Activated T-helper 2 cell treated with anti-CD3 and anti-CD28 coated beads, Interferon-gamma antibody, Interleukin-2, Interleukin-4, amounts not matched to agents 10 μg/mL and 5 μg/mL and 100 μg/mL, durations not matched to agents 14 hours and 24 hours and 36 hours (primary cell): Measurements from ENCODE around the gene XPNPEP2. TPM values are rescaled to one million over a fixed set of nuclear protein-coding genes. Genes with fewer than 3 reads are reported as not detected.

Experiments
- DNase-seq: peaks from one replicate; pipeline ENCODE4 v3.0.0; 2021; ENCODE audit warnings: low spot score
- H3K27ac Mint-ChIP-seq: one replicate; pipeline ENCODE4 v1.8.0; 2021; ENCODE audit warnings: mixed read lengths
- H3K27me3 Mint-ChIP-seq: one replicate; pipeline ENCODE4 v1.8.0; 2021; ENCODE audit warnings: low read depth, mixed read lengths
- H3K36me3 Mint-ChIP-seq: one replicate; pipeline ENCODE4 v1.8.0; 2021; ENCODE audit warnings: low read depth, mixed read lengths
- H3K4me1 Mint-ChIP-seq: one replicate; pipeline ENCODE4 v1.8.0; 2021; ENCODE audit warnings: low read depth, mixed read lengths
- H3K4me3 Mint-ChIP-seq: one replicate; pipeline ENCODE4 v1.8.0; 2021; ENCODE audit warnings: low read depth, mild to moderate bottlenecking, moderate library complexity, mixed read lengths
- H3K9me3 Mint-ChIP-seq: one replicate; pipeline ENCODE4 v1.8.0; 2021; ENCODE audit warnings: mixed read lengths
- intact Hi-C: fragments of 100-400 bp; cut with micrococcal nuclease; formaldehyde crosslinking; loops from one replicate; pipeline ENCODE4 v1.15.1; 2023
- total RNA-seq: library from RNA; stranded (reverse); gene quantifications from 2 replicates; pipeline ENCODE4 v1.2.3, GENCODE V29; 2022

Gene XPNPEP2
- total RNA-seq, 1 donor from 2014 or later = 0.16 TPM

DNA sequence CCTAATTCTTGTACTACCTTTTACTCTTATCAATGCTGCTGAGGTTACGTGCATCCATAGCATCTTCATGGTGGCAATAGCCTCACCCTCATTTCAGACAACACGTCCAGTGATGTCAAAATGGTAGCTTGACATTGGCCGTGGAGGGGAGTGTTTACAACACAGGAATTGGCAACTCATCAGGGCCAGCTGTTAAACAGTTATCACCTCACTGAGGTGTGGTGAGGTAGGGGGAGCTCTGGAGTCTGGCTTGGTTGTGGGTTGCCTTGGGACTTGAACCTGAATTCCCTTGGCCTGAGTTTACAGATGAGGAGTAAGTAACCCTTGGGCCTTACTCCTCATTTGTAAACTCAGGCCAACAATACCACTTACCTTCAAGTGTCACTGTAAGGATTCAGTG is 51.4 kb downstream of the XPNPEP2 start:
- DNase-seq = no peak
- Mint-ChIP-seq H3K4me3 (no peak overlapping the region), H3K27ac (no peak overlapping the region), H3K4me1 (peaks cover 20% of the 10 kb centered on the region), H3K36me3 (peaks cover 47% of the 10 kb centered on the region), H3K9me3 (no peaks in the 10 kb centered on the region), H3K27me3 (no peaks in the 10 kb centered on the region)
- intact Hi-C loops = no loop called here

- Mint-ChIP-seq H3K4me1 (peaks cover 14% of the 10 kb centered on the region), H3K27me3 (no peaks in the 10 kb centered on the region), H3K9me3 (no peaks in the 10 kb centered on the region), H3K36me3 (peaks cover 41% of the 10 kb centered on the region), H3K27ac (no peak overlapping the region), H3K4me3 (no peak overlapping the region)
- intact Hi-C loops = no loop called here
- no peak for DNase-seq
Observed at GRCh38 chrX:129790808-129791207, 52.0 kb downstream of the XPNPEP2 start.

- intact Hi-C loops = no loop called here
- H3K27ac Mint-ChIP-seq = no peak overlapping the region
- H3K27me3 Mint-ChIP-seq = no peaks in the 10 kb centered on the region
- no peak overlapping the region for H3K4me3 Mint-ChIP-seq
- DNase-seq = no peak
- H3K9me3 Mint-ChIP-seq = no peaks in the 10 kb centered on the region
- H3K4me1 Mint-ChIP-seq = peaks cover 10% of the 10 kb centered on the region
- peaks cover 40% of the 10 kb centered on the region for H3K36me3 Mint-ChIP-seq
Observed at GRCh38 chrX:129791336-129791735, 52.6 kb downstream of the XPNPEP2 start.

DNA sequence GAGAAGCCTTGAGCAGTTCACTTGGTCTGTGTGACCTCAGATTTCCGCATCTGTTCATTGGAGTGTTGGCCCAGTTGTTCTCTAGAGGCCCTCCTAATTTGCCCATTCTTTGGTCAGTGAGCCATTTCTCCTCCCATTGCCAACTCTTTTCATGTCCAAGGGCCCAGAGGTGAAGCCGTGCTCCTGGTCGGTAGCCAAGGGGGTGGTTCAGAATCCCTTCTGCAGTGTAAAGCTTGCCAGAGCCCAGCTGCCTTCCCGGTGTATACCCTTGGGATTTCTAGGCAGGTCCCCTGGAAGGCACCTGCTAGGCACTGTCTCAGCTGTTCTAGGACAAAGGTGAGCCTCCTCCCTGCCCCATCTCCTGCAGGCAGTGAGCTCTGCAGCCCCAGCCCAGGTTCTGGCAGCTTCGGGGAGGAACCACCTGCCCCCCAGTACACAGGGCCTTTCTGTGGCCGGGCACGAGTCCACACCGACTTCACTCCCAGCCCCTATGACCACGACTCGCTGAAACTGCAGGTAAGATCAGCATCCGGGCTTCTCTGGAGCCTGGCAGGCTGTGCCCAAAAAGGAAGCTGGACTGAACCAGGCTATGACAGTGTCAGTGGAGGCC is 53.3 kb downstream of the XPNPEP2 start:
- no peak for DNase-seq
- no peaks in the 10 kb centered on the region for H3K9me3 Mint-ChIP-seq
- H3K27me3 Mint-ChIP-seq = no peaks in the 10 kb centered on the region
- no peak overlapping the region for H3K27ac Mint-ChIP-seq
- H3K4me1 Mint-ChIP-seq = peaks cover 8% of the 10 kb centered on the region
- H3K36me3 Mint-ChIP-seq = peaks cover 41% of the 10 kb centered on the region
- intact Hi-C loops = no loop called here
- H3K4me3 Mint-ChIP-seq = no peak overlapping the region

GRCh38 chrX:129792586-129793291 is 54.0 kb downstream of the XPNPEP2 start:
- peaks cover 2% of the 10 kb centered on the region for H3K4me1 Mint-ChIP-seq
- no peak overlapping the region for H3K27ac Mint-ChIP-seq
- no peak overlapping the region for H3K4me3 Mint-ChIP-seq
- no peaks in the 10 kb centered on the region for H3K9me3 Mint-ChIP-seq
- peaks cover 38% of the 10 kb centered on the region for H3K36me3 Mint-ChIP-seq
- DNase-seq = no peak
- intact Hi-C loops = no loop called here
- H3K27me3 Mint-ChIP-seq = no peaks in the 10 kb centered on the region

DNA sequence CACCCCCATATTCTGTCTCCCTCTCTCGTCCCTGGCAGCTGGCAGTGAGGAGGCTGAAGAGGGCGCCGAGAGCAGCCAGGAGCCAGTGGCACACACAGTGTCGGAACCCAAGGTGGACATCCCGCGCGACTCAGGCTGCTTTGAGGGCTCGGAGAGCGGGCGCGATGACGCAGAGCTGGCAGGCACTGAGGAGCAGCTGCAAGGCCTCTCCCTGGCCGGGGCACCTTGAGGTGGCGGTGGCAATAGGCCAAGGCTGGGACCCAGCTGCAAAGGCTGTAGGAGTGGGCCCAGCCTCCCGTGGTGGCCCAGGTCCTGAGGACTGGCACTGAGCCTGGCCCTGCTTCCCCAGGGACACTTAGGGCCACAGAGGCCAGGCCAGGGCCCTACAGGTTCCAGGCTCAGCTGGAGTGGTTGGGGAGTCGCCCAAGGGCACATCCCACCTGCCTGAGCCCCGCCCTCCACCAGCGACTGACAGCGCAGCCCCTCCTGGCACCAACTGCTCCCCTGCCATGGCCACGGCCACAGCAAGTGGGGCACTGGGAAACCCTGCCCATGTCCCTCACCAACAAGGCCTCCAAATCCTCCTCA is 54.9 kb downstream of the XPNPEP2 start:
- H3K27ac Mint-ChIP-seq = no peak overlapping the region
- no peak for DNase-seq
- no peak overlapping the region for H3K4me3 Mint-ChIP-seq
- intact Hi-C loops = no loop called here
- H3K36me3 Mint-ChIP-seq = peaks cover 42% of the 10 kb centered on the region
- no peaks in the 10 kb centered on the region for H3K27me3 Mint-ChIP-seq
- H3K4me1 Mint-ChIP-seq = peaks cover 12% of the 10 kb centered on the region
- no peaks in the 10 kb centered on the region for H3K9me3 Mint-ChIP-seq

DNA sequence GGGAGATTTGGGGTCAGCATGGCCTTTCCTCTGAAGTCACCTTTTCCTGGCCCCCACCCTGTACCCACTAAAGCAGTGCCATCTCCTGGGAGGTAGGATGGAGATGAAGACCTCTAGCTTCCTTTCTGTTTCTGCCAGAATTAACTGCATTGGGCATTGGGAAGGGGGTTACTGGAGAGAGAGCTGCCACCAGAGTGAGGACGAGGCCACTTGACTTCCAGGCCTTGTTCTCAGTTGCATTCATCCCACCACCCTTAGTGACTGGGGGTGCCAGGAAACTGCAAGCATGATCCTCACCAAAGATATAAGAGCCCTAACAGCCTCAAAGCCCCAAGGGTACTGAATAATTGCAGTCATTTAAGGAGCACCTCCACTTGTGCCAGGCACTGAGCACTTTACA is 56.8 kb downstream of the XPNPEP2 start:
- no peak for DNase-seq
- no peak overlapping the region for H3K4me3 Mint-ChIP-seq
- peaks cover 48% of the 10 kb centered on the region for H3K36me3 Mint-ChIP-seq
- H3K4me1 Mint-ChIP-seq = peaks cover 21% of the 10 kb centered on the region
- H3K27ac Mint-ChIP-seq = peak overlapping the region; percentile 12
- intact Hi-C loops = loop anchor here (5.0 kb wide), 2 partner anchors 38 to 47 kb away; partner anchors contain the start of gene ZDHHC9
- no peaks in the 10 kb centered on the region for H3K27me3 Mint-ChIP-seq
- no peaks in the 10 kb centered on the region for H3K9me3 Mint-ChIP-seq

- H3K4me3 Mint-ChIP-seq = no peak overlapping the region
- peaks cover 21% of the 10 kb centered on the region for H3K4me1 Mint-ChIP-seq
- intact Hi-C loops = loop anchor here (5.0 kb wide), 2 partner anchors 40 to 45 kb away; partner anchors contain the start of gene ZDHHC9
- no peaks in the 10 kb centered on the region for H3K27me3 Mint-ChIP-seq
- H3K9me3 Mint-ChIP-seq = no peaks in the 10 kb centered on the region
- no peak for DNase-seq
- peaks cover 40% of the 10 kb centered on the region for H3K36me3 Mint-ChIP-seq
- no peak overlapping the region for H3K27ac Mint-ChIP-seq
Observed at GRCh38 chrX:129797251-129797906, 58.6 kb downstream of the XPNPEP2 start.

- H3K9me3 Mint-ChIP-seq = no peaks in the 10 kb centered on the region
- intact Hi-C loops = loop anchor here (5.0 kb wide), 2 partner anchors 41 to 44 kb away; partner anchors contain the start of gene ZDHHC9
- peaks cover 33% of the 10 kb centered on the region for H3K36me3 Mint-ChIP-seq
- H3K4me1 Mint-ChIP-seq = peaks cover 21% of the 10 kb centered on the region
- no peaks in the 10 kb centered on the region for H3K27me3 Mint-ChIP-seq
- DNase-seq = no peak
- H3K4me3 Mint-ChIP-seq = no peak overlapping the region
- H3K27ac Mint-ChIP-seq = peak overlapping the region; percentile 51
Observed at GRCh38 chrX:129798456-129798855, 59.7 kb downstream of the XPNPEP2 start.

- no peak for DNase-seq
- peaks cover 37% of the 10 kb centered on the region for H3K36me3 Mint-ChIP-seq
- intact Hi-C loops = loop anchor here (5.0 kb wide), 2 partner anchors 42 to 43 kb away; partner anchors contain the start of gene ZDHHC9
- no peaks in the 10 kb centered on the region for H3K9me3 Mint-ChIP-seq
- peak overlapping the region; percentile 51 for H3K27ac Mint-ChIP-seq
- peaks cover 21% of the 10 kb centered on the region for H3K4me1 Mint-ChIP-seq
- H3K4me3 Mint-ChIP-seq = no peak overlapping the region
- no peaks in the 10 kb centered on the region for H3K27me3 Mint-ChIP-seq
Observed at GRCh38 chrX:129798888-129799287, 60.1 kb downstream of the XPNPEP2 start.

GRCh38 chrX:129800186-129800585 is 61.4 kb downstream of the XPNPEP2 start:
- peaks cover 37% of the 10 kb centered on the region for H3K36me3 Mint-ChIP-seq
- peaks cover 21% of the 10 kb centered on the region for H3K4me1 Mint-ChIP-seq
- intact Hi-C loops = no loop called here
- no peak overlapping the region for H3K27ac Mint-ChIP-seq
- no peak overlapping the region for H3K4me3 Mint-ChIP-seq
- no peaks in the 10 kb centered on the region for H3K9me3 Mint-ChIP-seq
- no peaks in the 10 kb centered on the region for H3K27me3 Mint-ChIP-seq
- no peak for DNase-seq

GRCh38 chrX:129802863-129803262 is 64.1 kb downstream of the XPNPEP2 start:
- H3K27me3 Mint-ChIP-seq = no peaks in the 10 kb centered on the region
- peaks cover 36% of the 10 kb centered on the region for H3K36me3 Mint-ChIP-seq
- H3K4me1 Mint-ChIP-seq = peaks cover 19% of the 10 kb centered on the region
- no peak overlapping the region for H3K4me3 Mint-ChIP-seq
- DNase-seq = no peak
- H3K9me3 Mint-ChIP-seq = no peaks in the 10 kb centered on the region
- no peak overlapping the region for H3K27ac Mint-ChIP-seq
- intact Hi-C loops = no loop called here
